Jurkat, Clone E6-1 (cell line): ENCODE data around the gene OPALIN.

Experiments used
- DNase-seq: peaks from one replicate; pipeline ENCODE4 v3.0.0-alpha.2; 2011; ENCODE audit warnings: low read depth, low spot score
- H3K4me3 ChIP-seq: 2 replicates; pipeline ENCODE4 v1.5.1; 2011; ENCODE audit warnings: mild to moderate bottlenecking, low read length, control low read depth, moderate library complexity

Gene OPALIN

DNA sequence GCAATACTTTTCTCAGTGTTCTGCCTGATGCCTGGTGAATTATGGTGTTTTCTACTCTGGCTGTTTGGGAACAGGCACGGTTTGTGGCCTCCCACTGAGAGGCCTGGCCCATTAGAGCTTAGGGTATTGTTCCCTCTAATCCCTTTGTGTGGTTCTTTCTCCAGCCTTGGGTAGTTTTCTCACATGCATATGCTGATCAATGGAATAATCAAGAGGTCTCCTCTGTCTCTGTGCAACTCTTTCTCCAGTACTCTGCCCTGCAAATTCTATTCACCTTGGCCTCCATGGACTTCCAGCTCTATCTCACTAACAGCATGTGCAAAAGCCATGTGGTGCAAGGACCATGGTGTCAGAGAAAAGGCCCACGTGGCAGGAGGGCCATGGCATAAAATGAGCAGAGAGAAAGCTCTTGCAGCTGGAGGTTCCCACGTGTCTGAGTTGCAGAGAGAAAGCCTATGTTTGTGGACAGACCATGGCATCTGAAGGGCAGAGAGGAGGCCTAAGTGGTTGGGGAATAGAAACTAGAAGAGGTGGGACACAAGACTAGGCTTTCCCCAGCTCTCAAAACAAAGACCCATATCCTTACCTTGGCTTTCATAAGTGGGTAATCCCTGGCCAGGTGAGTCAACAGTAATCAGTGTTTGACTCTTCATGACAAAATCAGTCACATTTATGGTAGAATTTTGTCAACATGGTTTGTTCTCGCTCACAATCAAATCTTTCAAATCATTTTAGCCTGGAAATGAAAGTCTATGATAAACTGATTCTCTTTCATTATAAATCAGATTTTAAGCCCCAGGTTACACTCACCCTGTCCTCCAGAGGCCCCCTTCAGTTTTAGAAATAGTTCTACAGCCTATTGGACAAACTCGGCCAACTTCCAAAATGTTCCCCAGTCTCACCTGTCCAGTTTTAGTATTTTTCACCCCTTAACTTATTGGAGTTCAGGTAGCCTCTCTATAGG lies 17.3 kb downstream of the OPALIN start:
- no peak for DNase-seq
- no peak overlapping the region for H3K4me3 ChIP-seq

DNA sequence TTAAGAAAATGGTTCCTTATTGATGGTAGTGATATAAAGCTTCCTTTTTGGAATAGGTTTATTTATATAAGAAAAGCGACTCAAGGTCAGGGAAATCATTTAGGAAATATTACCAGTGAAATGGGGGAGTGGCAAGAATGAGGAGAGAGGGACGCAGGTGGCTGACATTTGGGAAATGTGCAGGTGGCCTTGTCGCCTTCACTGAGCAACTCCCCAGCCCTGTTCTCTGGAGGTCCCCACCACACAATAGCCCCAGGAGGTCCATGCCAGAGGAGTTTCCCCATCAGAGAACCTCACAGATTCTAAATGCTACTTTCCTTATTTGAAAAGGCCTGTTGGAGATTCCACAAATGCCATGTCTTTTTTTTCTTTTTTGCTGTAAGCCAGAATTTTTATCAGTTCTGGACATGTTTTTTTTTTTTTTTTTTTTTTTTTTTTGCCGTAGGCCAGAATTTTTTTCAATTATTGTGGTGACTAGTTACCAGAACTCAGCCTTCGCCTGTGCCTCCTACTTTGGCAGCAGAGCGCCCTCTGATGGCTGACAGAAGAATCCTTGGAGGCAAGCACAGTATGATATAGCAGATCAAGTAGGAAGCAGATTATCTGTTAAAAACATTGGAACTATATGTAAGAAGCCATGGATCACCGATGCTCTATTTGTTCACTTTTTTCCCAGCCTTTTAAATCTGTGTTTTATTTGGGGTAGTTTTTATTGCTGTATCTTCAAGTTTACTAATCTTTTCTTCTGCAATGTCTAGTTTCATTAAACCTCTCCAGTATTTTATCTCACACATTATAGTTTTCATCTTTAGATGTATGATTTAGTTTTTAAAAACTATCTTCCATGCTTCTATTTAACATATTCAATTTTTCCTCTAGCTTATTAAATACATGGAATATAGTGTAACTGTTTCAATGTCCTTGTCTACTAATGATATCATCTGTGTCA lies 18.6 kb downstream of the OPALIN start:
- peak; percentile 76 for DNase-seq
- no peak overlapping the region for H3K4me3 ChIP-seq

DNA sequence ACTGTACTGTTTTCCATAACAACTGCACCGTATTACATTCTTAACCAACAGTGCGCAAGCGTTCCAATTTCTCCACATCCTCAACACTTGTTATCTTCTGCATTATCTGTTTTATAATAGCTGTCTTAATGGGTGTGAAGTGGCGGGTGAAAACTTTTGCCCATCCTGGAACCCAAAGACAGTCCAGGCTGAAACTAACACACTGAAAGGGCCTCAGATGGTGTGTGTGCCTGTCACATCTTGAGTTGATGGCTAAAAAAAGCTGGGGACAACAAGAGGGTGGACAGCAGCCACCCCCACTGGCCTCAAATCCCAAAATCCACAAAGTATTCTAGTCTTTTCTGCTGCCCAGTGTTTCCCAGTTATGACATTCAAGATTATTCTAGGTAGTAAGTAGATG lies 19.4 kb downstream of the OPALIN start:
- H3K4me3 ChIP-seq = no peak overlapping the region
- DNase-seq = no peak

DNA sequence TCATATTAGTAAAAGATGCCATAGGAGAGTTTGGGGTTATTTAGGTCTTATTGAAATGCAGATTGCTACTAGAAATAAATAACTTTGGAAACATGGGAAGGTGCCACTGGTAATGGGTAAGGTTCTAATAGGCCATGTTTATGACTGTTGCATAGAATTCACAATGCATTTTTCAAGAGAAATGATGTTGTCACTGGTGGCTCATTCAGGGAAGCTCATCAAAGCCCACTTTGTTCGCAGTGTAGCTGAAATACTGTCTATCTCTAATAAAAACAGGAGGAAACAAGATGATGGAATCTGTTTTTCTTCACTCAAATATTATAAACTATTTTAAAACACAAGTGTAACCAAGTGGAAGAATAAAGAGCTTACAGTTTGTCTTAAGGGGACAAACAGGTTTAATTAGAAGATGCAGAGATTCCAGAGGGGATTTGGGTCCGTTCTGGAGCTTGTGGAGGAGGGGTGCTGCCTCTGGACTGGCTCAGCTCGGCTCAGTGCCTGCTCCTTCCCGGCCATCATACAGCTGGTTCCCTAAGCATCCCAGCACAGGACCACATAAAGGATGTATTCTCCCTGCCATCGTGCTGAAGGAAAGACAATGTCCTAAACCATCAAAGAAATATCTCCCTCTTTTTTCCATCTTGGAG lies 20.4 kb downstream of the OPALIN start:
- no peak overlapping the region for H3K4me3 ChIP-seq
- no peak for DNase-seq

DNA sequence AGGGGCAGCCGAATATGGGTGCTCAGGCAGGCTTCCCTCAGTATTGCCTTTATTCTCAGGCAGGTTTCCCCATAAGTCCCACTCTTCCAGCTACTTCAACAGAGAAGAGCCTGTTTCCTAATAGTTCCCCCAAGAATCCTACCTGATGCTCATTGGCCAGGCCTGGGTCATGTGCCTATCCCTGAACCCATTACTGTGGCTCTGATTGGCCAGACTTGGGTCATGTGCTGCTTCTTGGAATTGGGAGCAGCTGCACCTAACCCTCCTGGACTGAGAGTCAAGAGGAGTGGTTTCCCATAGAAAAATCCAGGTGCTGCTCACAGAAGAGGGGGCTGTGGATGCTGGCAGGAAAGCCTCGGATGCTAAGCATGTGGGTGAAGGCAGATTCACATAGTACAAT lies 21.7 kb downstream of the OPALIN start:
- no peak for DNase-seq
- no peak overlapping the region for H3K4me3 ChIP-seq

DNA sequence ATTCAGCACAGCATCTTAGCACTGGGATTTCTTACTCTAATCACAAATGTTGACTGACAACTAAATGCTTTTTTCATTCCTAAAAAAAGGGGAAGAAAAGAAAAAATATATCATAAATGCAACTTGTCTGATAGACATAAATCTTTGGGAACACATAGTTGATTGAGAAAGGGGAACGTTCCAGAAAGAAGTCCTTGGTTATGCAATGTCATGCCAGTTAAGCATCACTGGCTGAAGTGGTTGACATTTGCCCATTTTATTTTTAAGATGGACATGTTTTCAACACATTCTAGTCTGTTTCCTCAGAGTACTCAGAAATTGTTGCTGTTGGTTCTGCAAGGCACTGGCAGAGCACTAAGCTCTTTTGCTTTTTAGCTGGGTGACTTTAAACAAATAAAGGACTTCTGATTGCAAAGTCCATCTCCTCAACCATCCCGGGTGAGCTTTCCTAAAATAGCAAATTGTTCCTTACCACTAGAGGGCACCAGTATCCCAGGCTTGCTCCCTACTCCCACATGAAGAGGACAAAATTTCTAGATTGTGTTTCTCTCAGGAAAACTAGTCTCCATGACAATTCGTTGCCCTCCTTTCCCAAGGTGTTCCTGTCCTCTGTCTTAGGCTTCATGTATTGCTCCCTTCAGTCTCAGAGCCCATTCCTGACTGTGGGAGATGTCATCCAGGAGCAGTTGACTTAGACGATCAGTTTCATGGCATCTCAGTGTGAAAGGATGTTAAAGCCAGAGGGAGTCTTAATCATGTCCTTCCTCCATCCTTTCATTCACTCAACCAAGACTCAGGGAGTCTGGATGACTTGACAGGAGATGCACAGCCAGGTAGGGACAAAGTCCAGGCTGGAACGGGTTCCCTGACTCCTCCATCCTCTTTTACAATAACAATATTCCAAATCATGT lies 23.9 kb downstream of the OPALIN start:
- DNase-seq = no peak
- H3K4me3 ChIP-seq = no peak overlapping the region

DNA sequence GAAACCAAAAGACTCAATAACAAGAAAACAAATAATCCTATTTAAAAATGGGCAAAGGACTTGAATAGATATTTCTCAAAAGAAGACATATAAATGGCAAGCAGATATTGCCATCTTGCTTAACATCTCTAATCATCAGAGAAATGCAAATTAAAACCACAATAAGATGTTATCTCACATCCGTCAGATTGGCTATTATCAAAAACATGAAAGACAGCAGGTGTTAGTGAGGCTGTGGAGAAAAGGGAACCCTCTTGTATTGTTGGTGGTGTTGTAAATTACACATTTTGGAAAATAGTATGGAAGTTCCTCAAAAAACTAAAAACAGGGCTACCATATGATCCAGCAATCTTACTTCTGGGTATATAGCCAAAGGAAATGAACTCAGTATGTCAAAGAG lies 25.7 kb downstream of the OPALIN start:
- DNase-seq = peak; percentile 89
- H3K4me3 ChIP-seq = no peak overlapping the region

DNA sequence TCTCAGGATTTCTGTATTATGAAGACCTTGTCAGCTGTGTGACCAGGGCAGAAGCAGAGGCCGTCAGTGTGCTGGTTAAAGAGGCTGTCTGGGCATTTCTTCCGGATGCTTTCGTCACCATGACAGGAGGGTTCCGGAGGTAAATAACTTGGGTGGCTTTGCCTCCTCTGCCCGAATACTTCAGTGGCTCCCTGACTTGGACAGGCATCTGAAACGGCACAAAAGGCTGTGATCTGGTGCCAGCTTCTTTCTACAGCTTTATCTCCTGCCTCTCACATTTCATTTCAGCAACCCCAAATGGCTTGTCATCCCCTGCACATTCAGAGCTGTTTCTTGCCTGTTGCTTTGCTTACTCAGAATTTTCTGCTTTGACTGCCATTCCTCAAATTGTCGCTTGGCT lies 31.3 kb downstream of the OPALIN start:
- no peak for DNase-seq

DNA sequence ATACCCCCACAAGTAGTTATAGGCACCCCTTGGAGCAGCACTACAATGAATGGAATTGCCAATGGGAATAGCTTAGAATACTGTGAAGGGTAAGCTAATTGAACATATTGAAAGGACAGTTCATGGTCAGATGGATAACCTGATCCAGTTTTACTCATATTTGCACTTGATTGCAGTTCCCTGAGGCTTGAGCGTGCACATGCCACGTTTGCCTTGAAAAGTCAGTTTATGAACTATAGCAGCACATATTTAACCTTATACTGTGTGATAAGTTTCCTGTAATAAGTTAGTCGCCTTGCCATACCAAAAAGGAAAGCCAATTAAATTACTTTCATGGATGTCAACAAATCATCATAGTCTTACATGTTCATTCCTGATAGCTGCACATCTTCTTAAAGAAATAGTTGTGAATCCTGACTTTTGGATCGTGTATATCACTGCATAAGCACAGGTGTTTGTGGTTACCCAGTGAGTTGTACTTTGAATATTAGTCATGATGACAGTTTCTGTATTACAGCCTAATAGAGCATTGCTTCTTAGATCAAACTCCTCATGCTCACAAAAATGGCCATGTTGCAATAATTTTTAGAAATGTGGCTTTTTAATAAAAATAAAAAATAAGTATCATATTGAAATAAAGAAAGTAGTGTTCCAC lies 33.0 kb downstream of the OPALIN start:
- DNase-seq = no peak
- H3K4me3 ChIP-seq = no peak overlapping the region

More for the DNA sequence above, 31.3 kb downstream of the OPALIN start:
- H3K4me3 ChIP-seq = no peak overlapping the region

DNA sequence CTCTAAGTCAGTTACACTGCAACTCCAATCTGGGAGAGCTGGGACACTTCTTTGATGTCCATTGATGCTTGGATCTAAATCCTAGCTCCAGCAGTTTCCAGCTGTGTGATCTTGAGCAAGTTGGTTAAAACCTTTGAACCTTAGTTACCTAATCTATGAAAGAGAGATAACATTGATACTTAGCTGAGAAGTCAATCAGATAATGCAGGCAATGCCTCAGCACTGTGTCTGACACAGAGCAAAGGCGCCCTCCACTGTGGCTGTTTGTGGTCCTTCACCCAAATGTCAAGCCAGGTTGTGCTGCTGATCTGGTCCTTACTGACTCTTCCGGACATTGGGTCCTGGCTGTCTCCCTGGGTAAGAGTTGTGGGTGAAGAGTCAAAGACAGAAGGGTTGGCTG lies 34.4 kb downstream of the OPALIN start:
- no peak for DNase-seq
- H3K4me3 ChIP-seq = no peak overlapping the region

DNA sequence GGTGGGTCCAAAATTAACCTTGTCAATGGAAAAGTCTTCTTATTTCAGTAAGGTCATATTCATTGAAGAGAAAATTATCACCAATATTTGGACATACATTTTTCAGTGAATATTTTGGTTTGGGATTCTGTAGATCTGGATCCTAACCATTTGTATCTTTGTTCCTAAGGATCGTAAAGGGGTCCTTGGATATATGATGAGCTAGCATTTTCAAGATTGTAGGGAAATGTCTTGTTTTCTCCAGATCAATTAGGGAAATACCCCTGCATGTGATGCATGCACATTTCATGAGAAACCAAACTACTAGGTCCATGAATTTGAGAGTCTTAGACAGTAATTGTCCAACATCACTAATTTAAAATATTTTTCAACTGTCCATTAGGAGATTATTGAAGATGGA lies 36.5 kb downstream of the OPALIN start:
- no peak overlapping the region for H3K4me3 ChIP-seq
- no peak for DNase-seq

DNA sequence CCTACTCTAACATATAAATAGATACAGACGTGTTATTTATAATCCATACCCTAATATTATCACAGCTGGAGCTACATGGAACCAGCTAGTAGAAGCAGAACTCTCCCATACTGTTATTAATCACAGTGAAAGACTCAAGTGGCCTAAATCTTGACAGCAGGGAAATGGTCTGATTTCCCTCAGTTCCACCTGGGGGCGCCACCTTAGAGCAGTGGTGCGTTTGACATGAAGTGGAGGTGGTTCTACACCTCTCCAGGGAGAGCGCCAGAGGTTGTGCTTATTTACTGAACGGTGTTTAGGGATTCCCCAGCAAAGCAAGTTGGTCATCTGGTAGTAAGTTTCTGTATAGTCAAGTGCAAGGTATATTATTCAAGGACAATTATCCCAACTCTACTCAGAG lies 37.0 kb downstream of the OPALIN start:
- H3K4me3 ChIP-seq = no peak overlapping the region
- DNase-seq = no peak

DNA sequence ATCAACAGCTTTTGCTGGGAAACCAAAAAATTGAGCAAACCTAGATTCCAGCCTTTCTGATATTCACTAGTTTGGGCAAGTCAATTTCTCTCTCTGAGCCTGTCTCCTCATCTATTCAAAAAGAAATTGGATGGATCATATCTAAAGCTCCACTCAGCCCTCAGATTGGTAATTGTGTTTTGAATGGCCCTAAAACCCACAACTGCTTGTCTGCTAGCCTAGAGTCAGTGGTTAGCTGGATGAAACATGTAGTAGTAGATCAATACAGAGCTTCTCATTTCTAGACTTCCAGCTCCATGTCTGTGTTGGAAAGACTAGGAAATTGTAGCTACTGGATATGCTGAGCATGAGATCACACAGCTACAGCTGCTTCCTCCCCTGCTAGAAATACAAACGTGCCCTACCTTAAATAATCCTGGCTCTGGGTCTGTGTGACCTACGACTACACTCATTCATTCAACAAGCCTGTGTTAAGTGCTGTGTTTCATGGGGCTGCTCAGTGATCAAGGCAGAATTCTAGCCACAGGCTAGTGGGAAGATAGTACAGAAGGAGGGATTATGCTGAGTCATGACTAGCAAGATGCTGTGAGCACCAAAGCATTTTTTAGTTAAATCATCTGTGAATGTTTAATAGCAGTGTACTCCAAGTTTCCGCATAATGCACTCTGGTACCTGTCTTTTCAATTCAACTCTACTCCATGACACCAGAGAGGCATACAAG lies 38.9 kb downstream of the OPALIN start:
- DNase-seq = no peak
- H3K4me3 ChIP-seq = no peak overlapping the region

DNA sequence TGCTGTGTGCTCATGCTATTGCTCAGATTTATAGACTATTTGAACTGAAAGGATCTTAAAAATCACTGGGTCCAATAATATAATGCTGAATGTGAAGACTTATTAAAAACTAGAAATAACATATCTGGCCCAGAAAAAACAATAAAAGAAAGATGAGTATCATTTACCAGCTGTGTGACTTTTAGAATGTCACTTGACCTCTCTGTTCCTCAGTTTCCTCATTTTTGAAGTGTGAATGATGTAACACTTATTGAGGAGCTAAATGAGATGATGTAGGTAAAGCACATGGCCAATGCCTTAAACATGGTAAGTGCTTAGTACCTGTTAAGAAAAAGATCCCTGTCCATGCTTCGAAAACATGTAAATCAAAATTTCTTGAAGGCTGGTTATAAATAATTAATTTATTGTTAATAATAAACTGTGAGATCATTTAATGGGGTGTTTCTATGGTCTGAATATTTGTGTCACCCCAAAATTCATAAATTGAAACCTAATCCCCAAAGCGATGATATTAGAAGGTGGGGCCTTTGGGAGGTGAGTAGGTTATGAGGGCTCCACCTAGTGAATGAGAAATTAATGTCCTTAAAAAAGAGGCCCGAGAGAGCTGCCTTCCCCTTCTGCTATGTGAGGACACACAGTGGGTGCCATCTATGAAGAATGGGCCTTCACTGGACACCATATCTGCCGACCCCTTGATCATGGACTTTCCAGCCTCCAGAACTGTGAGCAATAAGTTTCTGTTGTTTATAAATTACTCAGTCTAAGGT lies 41.6 kb downstream of the OPALIN start:
- DNase-seq = no peak
- H3K4me3 ChIP-seq = no peak overlapping the region

DNA sequence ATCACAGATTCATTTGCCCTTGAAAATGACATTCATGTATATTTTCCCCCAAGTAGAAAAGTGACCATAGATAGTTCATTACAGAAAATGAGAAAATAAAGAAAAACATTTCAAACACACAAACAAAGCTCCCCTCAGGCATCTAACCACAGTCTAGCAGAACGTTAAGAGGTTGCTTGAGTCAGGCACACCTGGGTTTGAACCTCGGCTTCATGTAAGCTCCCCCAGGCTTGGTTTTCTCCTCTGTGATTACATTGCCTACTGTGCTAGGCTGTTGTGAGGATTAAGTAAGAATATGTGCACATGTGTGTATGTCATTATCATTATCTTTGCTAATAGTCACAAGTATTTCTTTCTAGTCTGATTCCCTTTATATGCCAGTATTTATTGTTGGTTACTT lies 45.5 kb downstream of the OPALIN start:
- peak; percentile 88 for DNase-seq
- peak overlapping the region; percentile 25 for H3K4me3 ChIP-seq

DNA sequence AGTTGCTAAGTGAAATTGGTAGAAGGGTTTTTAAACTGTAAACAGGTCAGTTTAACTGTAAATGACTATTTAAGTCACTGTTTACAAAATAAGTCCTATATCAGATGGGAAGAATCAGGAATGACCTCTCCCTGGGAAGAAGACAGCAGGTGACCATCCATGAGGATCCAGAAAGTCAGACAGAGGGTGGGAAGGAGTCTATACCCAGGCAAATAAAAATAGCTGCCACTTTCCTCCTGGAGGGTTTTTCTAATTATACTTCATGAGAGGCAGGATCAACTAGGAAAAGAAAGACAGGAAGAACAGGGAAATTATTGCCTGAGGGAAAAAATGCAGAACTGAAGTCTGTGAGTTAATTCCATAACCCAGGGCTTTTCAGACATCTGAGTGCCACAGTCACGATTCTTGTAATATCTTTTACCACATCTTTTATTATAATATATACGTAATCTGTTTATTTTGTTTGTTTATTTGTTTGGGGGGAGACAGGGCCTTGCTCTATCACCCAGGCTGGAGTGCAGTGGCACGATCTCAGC lies 47.6 kb downstream of the OPALIN start:
- DNase-seq = no peak
- peak overlapping the region; percentile 28 for H3K4me3 ChIP-seq

DNA sequence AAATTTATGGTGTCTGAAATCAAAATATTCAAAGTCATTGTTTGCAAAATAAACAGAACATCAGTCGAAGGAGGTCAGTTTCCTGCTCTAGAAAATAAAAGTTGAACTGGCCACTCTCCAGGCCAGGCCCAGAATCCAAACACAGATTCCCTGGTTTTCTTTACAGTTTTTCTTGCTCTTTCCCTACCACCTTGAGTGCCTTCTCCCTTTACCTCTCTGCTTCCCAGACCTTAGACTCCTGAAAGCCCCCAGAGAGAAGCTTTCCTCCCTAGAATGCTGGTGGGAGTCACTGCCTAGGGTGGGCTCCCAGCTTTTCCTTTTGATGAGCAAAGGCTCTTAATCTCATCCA lies 48.5 kb downstream of the OPALIN start:
- DNase-seq = no peak
- H3K4me3 ChIP-seq = peak overlapping the region; percentile 4; the same call in 1 of the 2 replicates
